Left colon (tissue), 2 donors: ENCODE results near the gene PLA1A. TPM values are rescaled to one million over a fixed set of nuclear protein-coding genes. Genes with fewer than 3 reads are reported as not detected.
A peak's percentile ranks its signal among the peaks of the same experiment; 100 is the strongest.

ENCODE experiments used
- ATAC-seq: fragments of 200-7000 bp; cut with Tn5 transposase; one replicate; pipeline ENCODE4 v1.9.1; 2020; ENCODE audit warnings: mild to moderate bottlenecking, moderate library complexity
- DNase-seq, 2 donors: peaks; one replicate each; pipeline ENCODE4 v3.0.0-alpha.2; 2020
- intact Hi-C, 2 donors: fragments of 100-400 bp; cut with DNase I in 1 of 2; cut with micrococcal nuclease in 1 of 2; formaldehyde crosslinking; loops; one replicate each; pipeline versions ENCODE4 v1.11.2 to v1.14.0; 2022; cut with DNase I, micrococcal nuclease
- total RNA-seq, 2 donors: library from RNA; stranded (reverse); fragmentation: NEBNext Ultra II Directional; extraction: Animal tissue kit (Norgen Biotek cat#: 25700); gene quantifications; one replicate each; pipeline ENCODE4 v1.2.1, GENCODE V29; 2021
- donor health status: DM: no; HTN: no; CAD: no.
- donor health status: DM: yes; HTN: yes; CAD: no.

The PLA1A gene
- total RNA-seq, 2 donors from 2014 or later, result 1.3 to 1.9 TPM

DNA sequence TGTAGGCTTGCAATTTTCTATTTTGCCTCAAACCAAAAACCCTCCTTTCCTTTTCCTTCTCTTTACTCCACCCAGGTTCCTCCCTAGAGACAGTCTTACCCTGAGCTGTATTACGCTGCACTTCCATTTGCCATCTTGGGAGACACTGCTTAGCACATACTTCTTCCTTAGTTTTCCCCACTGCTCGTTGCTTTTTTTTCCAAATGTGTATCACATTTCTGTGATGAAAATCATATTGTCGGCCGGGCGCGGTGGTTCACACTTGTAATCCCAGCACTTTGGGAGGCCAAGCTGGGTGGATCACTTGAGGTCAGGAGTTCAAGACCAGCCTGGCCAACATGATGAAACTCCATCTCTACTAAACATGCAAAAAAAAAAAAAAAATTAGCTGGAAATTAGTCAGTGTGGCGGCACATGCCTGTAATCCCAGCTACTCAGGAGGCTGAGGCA lies 33.2 kb downstream of the PLA1A start:
- intact Hi-C loops, result no loop called here
- ATAC-seq, result no peak
- no peak for DNase-seq

GRCh38 chr3:119631516-119631915 lies 33.8 kb downstream of the PLA1A start:
- intact Hi-C loops, result no loop called here
- DNase-seq (no peak), ATAC-seq (no peak)

DNA sequence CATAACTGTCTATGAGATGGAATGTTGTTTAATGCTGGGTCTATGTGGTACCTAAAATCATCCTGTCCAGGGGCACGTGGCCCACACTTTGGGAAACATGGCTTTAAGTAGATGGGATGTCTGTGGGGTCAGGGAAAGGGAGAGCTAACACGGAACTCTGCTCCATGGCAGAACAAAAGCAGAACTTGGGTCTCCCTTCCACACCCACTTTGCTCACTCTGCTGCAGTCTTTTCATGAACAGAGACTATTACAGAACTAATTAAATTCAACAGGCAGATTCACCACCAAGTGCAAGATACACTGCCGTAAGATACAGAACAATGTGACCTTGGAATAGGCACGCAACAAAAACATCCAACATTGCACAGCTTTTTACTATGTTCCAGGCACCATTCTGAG lies 34.5 kb downstream of the PLA1A start:
- no peak for DNase-seq
- no peak for ATAC-seq
- intact Hi-C loops, result no loop called here

GRCh38 chr3:119632829-119633228 lies 35.1 kb downstream of the PLA1A start:
- no peak for ATAC-seq
- intact Hi-C loops, result no loop called here

GRCh38 chr3:119635719-119636118 lies 38.0 kb downstream of the PLA1A start:
- ATAC-seq (no peak), DNase-seq (no peak)
- intact Hi-C loops, result no loop called here

More at GRCh38 chr3:119632829-119633228, 35.1 kb downstream of the PLA1A start:
- no peak for DNase-seq

- ATAC-seq (no peak), DNase-seq (no peak)
- intact Hi-C loops, result no loop called here
Measured at GRCh38 chr3:119636249-119636648, 38.6 kb downstream of the PLA1A start.

DNA sequence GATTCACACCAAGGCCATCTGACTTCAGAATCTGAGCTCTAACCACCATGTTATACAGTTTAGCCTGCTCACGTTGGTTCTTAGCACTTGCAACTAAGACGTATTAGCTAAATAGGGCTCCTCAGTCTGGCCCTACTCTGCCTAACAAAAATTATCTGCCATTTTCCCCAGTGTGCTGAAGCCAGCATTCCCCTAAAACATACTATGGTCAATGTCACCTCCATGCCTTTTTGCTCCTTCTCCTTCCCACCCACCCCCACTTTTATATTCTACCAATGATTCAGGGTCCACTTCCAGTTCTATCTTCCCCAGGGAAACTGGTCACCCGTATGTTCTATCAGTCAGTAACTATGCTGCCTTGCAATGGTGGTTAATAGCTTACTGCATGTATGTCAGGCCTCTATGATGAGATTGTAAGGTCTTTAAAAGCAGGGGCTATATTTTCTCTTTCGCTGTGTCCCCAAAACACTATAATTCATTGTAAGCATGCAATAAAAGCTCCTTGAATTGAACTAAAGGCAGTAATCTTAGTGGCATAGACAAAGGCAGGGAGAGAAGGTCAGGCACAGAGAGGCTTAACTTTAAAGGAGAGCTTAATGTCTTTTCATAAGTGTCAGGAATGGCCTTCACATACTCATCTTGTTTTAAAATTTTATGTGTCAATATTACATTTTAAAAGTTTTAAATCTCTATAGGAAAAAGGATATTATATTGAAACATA lies 39.4 kb downstream of the PLA1A start:
- no peak for ATAC-seq

GRCh38 chr3:119637679-119638477 lies 40.2 kb downstream of the PLA1A start:
- peak; percentile 13 for ATAC-seq
- intact Hi-C loops, result no loop called here
- no peak for DNase-seq

More for the DNA sequence above, 39.4 kb downstream of the PLA1A start:
- intact Hi-C loops, result no loop called here
- DNase-seq, result no peak

- ATAC-seq, result no peak
- intact Hi-C loops, result no loop called here
Measured at GRCh38 chr3:119639494-119640350, 42.0 kb downstream of the PLA1A start.

DNA sequence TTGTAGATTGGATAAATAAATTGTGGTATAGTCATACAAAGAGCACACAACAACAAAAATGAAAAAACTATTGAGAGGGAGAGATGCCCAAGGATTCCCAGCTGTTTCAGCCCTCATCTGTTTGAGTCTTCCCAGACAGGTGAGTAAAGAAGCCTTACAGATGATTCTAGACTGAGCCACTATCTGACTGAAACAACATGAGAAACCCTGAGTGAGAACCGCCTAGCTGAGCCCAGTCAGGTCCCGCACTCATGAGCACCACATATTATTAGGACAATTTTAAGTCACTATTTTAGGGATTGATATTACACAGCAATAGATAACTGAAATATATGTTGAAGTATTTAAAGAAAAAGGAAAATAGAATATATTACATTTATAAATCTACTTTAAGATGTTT lies 43.7 kb downstream of the PLA1A start:
- ATAC-seq (no peak), DNase-seq (no peak)
- intact Hi-C loops, result no loop called here

More at GRCh38 chr3:119639494-119640350, 42.0 kb downstream of the PLA1A start:
- no peak for DNase-seq

DNA sequence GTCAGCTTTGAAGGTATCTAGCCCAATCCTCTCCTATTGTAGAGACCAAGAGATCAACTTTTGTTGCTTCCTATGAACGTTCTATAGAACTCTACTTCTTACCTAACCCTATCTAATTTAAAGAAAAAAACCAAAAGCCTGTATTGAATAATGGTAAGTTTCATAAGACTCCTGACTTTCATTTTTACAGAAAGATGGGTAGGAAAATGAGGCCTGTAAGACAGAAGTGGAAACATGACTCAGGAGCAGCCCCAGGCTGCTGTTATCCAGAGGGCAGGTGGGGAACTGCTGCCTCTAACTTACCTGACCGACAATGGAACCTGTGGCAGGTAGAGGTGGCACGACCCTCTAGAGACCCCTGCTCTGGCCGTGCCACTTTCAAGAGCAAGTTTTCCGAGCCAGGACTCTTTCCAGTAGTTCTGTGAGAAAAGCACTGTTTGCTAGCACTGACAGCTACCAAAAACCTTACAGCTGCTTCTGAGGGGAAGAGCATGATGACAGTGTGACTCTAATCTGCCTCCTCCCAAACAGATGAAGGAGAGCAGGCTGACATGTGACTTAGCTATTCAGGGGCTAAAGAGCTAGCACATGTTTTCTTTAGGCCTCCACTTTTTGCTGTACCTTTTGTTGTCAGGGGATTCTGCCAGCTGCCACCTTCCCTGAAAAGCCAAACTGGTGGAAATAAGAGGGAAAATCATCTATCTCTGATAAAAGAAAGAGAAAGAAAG lies 45.2 kb downstream of the PLA1A start:
- ATAC-seq (no peak), DNase-seq (no peak)
- intact Hi-C loops, result no loop called here

DNA sequence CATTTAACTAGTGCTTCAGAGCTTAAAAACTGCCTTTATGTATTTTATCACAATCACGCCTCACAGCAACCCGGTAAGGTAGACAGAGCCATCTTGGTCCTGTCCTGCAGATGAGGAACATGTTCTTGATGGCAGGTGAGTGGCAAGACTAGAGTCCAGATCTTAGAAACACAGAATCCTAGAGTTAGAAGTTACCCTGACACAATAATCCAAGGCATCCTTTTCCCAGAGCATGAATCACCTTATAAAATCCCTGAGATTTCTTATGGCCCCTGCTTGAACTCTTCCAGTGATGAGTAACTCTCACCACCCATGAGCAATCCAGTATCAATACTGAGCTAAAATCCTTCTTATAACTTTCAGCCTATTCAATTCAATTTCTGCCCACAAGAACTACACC lies 45.8 kb downstream of the PLA1A start:
- intact Hi-C loops, result no loop called here
- ATAC-seq (no peak), DNase-seq (no peak)

- no peak for ATAC-seq
- DNase-seq, result no peak
- intact Hi-C loops, result no loop called here
Measured at GRCh38 chr3:119644481-119644880, 46.8 kb downstream of the PLA1A start.

GRCh38 chr3:119645813-119646212 lies 48.1 kb downstream of the PLA1A start:
- ATAC-seq, result no peak
- intact Hi-C loops, result no loop called here
- no peak for DNase-seq

DNA sequence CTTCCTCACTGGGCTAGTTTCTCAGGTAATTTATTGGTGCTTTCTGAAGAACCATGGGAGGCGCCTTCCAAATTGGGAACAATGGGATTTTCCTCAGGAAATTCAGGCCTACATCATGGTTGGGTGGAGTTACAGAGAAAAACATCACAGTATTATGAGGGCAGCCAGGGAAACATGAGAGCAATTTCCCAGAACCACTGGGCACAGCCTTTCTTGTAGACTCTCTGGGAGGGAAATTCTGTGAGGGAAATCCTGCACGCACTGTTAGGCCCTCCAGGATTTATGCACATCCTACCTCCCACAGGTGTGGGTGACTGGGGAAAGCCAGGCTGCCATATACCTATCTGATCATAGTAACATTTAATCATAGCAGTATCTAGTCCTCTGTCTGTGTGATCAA lies 49.5 kb downstream of the PLA1A start:
- DNase-seq, result no peak
- ATAC-seq, result no peak
- intact Hi-C loops, result no loop called here

DNA sequence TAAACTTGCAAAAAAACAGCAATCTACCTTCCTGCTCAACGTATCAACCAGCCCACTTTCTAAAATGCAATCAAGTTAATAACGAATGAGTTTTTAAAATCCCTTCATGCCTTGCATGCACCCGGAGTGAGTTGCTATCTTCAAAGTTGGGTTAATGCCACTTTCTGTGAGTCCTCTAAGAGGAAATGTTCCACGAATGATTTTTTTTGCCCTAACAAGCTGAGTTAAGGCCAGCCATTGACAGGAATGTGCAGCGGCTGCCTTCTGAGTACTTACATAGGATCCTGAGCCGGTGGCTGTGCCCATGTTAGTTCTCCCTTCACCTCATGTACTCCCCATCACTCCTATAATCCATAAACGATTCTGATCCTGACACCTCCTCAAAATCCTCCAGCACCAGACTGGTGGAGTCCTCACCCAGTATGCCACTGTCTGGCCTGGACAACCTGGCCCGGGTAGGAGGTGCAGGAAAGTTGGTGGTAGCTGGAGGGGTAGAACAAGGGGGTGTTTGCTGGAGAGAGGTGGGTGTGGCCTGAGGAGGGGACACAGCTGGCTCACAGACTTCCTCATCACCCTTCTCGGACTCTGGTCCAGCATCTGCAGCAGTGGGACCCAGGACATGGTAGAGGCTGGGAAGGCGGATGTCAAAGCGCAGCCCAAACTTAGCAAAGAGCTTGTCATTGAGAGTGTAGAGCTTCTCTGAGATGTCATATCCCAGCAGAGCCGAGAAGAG lies 50.3 kb downstream of the PLA1A start:
- DNase-seq, result no peak
- intact Hi-C loops, result no loop called here
- no peak for ATAC-seq

- intact Hi-C loops, result no loop called here
- DNase-seq (no peak), ATAC-seq (no peak)
Measured at GRCh38 chr3:119649761-119650160, 52.1 kb downstream of the PLA1A start.
